ENCODE measurements around the gene SCO2. TPM values are rescaled to one million over a fixed set of nuclear protein-coding genes. Genes with fewer than 3 reads are reported as not detected.

The SCO2 gene
- total and polyA plus RNA-seq, 2 of the 13 experiments (the other 11 are each of a cell fraction or from before 2014, with no cell fraction given): 0.32 to 3.7 TPM

GRCh38 chr22:50562523-50563412, 37.4 kb upstream of the SCO2 start, which contains the start of gene SYCE3 (continued):
- TF ChIP-seq ZNF646 (CRISPR knock-in tag; IDR thresholded peaks at IDR 0.05) (no peak), RBAK (CRISPR knock-in tag; IDR thresholded peaks at IDR 0.05) (no peak), HNRNPK (IDR thresholded peaks at IDR 0.05; ENCODE audit: low read depth, low read length, poor library complexity, severe bottlenecking) (peak; percentile 95), ZNF747 (CRISPR knock-in tag; IDR thresholded peaks at IDR 0.05; ENCODE audit: borderline replicate concordance) (0 out of 2 replicates have a peak, but pooled peaks have one; percentile 23), ZNF382 (CRISPR knock-in tag; IDR thresholded peaks at IDR 0.05; ENCODE audit: borderline replicate concordance) (no peak), SMAD3 (CRISPR knock-in tag; IDR thresholded peaks at IDR 0.05) (no peak), TMF1 (CRISPR knock-in tag; IDR thresholded peaks at IDR 0.05; ENCODE audit: low read depth) (no peak), ZGPAT (CRISPR knock-in tag; IDR thresholded peaks at IDR 0.05) (peak; percentile 79), NRL (CRISPR knock-in tag; IDR thresholded peaks at IDR 0.05; ENCODE audit: borderline replicate concordance) (no peak; the same call in 1 of the 2 replicates), ZNF136 (CRISPR knock-in tag; IDR thresholded peaks at IDR 0.05; ENCODE audit: low read depth) (peak; percentile 88; the same call in 1 of the 2 replicates), SSRP1 (CRISPR knock-in tag; IDR thresholded peaks at IDR 0.05) (no peak), ZNF501 (CRISPR knock-in tag; IDR thresholded peaks at IDR 0.05) (peak; percentile 83), SAFB2 (CRISPR knock-in tag; IDR thresholded peaks at IDR 0.05; ENCODE audit: borderline replicate concordance, low read depth) (no peak), SP1 (IDR thresholded peaks at IDR 0.05) (no peak), SP1 (CRISPR knock-in tag; IDR thresholded peaks at IDR 0.05) (peak; percentile 95), ZNF546 (CRISPR knock-in tag; conservative IDR thresholded peaks at IDR 0.05) (no peak), ZNF792 (CRISPR knock-in tag; IDR thresholded peaks at IDR 0.05) (no peak), RXRA (CRISPR knock-in tag; IDR thresholded peaks at IDR 0.05) (peak; percentile 66), PAF1 (CRISPR knock-in tag; IDR thresholded peaks at IDR 0.05) (no peak), RFXANK (CRISPR knock-in tag; IDR thresholded peaks at IDR 0.05) (0 out of 2 replicates have a peak, but pooled peaks have one; percentile 42)
- TF ChIP-seq, protein P1, sequence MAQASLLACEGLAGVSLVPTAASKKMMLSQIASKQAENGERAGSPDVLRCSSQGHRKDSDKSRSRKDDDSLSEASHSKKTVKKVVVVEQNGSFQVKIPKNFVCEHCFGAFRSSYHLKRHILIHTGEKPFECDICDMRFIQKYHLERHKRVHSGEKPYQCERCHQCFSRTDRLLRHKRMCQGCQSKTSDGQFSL (CRISPR knock-in tag; IDR thresholded peaks at IDR 0.05): no peak
- TF ChIP-seq, protein P2, sequence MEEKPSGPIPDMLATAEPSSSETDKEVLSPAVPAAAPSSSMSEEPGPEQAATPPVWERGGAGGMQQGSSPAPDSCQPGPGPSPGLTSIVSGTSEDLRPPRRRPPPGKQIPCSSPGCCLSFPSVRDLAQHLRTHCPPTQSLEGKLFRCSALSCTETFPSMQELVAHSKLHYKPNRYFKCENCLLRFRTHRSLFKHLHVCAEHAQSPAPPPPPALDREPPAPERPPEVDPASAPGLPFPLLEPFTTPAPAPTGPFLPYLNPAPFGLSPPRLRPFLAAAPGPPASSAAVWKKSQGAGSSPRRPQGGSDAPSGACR (CRISPR knock-in tag; IDR thresholded peaks at IDR 0.05): no peak

Data from HepG2 (cell line).